H9 (cell line): ENCODE measurements around the gene TTC39B. TPM values are rescaled to one million over a fixed set of nuclear protein-coding genes. Genes with fewer than 3 reads are reported as not detected.

ENCODE experiments used
- DNase-seq: peaks from one replicate; pipeline ENCODE4 v3.0.0-alpha.2; 2017
- H2AFZ ChIP-seq: one replicate; pipeline ENCODE4 v1.6.1; 2013; ENCODE audit warnings: mild to moderate bottlenecking, low read length, control low read depth, moderate library complexity
- H2AK5ac ChIP-seq: 2 replicates; pipeline ENCODE4 v1.6.1; 2013; ENCODE audit warnings: low read length, control low read depth, mixed read lengths; ENCODE audit not compliant: insufficient read length
- H2BK120ac ChIP-seq: one replicate; pipeline ENCODE4 v1.6.1; 2013; ENCODE audit warnings: low read depth, mild to moderate bottlenecking, low read length, control low read depth, inconsistent platforms; ENCODE audit not compliant: poor library complexity, severe bottlenecking
- H2BK12ac ChIP-seq: 2 replicates; pipeline ENCODE4 v1.6.1; 2013; ENCODE audit warnings: low read length, control low read depth, mixed read lengths, low read depth; ENCODE audit not compliant: insufficient read length
- H2BK15ac ChIP-seq: 2 replicates; pipeline ENCODE4 v1.6.1; 2013; ENCODE audit warnings: low read depth, low read length, control low read depth
- H2BK20ac ChIP-seq: one replicate; pipeline ENCODE4 v1.6.1; 2013; ENCODE audit warnings: low read depth, mild to moderate bottlenecking, low read length, control low read depth, inconsistent platforms; ENCODE audit not compliant: poor library complexity, severe bottlenecking
- H2BK5ac ChIP-seq: 2 replicates; pipeline ENCODE4 v1.6.1; 2013; ENCODE audit warnings: low read length, control low read depth, mixed read lengths; ENCODE audit not compliant: insufficient read length
- H3K14ac ChIP-seq: 2 replicates; pipeline ENCODE4 v1.6.1; 2013; ENCODE audit warnings: low read length, control low read depth; ENCODE audit not compliant: insufficient read depth
- H3K18ac ChIP-seq: 2 replicates; pipeline ENCODE4 v1.6.1; 2013; ENCODE audit warnings: low read depth, mild to moderate bottlenecking, mixed read lengths, low read length, control low read depth; ENCODE audit not compliant: insufficient read length
- H3K23ac ChIP-seq: 2 replicates; pipeline ENCODE4 v1.6.1; 2013; ENCODE audit warnings: low read length, control low read depth, mixed read lengths, low read depth; ENCODE audit not compliant: insufficient read length
- H3K23me2 ChIP-seq: 2 replicates; pipeline ENCODE4 v1.6.1; 2013; ENCODE audit warnings: low read depth, mild to moderate bottlenecking, mixed read lengths, low read length, control low read depth; ENCODE audit not compliant: insufficient read length, poor library complexity, severe bottlenecking
- H3K27ac ChIP-seq: 2 replicates; pipeline ENCODE4 v1.5.1; 2013; ENCODE audit warnings: low read length, control low read depth, mixed read lengths, low read depth; ENCODE audit not compliant: insufficient read length
- H3K27me3 ChIP-seq: 2 replicates; pipeline ENCODE4 v1.6.1; 2013; ENCODE audit warnings: low read length, control low read depth, inconsistent platforms; ENCODE audit not compliant: insufficient read depth
- H3K4ac ChIP-seq: 2 replicates; pipeline ENCODE4 v1.6.1; 2013; ENCODE audit warnings: low read depth, mild to moderate bottlenecking, control low read depth, inconsistent platforms, low read length, moderate library complexity
- H3K4me1 ChIP-seq: 2 replicates; pipeline ENCODE4 v1.6.1; 2013; ENCODE audit warnings: low read length, control low read depth, inconsistent platforms; ENCODE audit not compliant: insufficient read depth
- H3K4me2 ChIP-seq: 2 replicates; pipeline ENCODE4 v1.6.1; 2013; ENCODE audit warnings: low read length, control low read depth, mixed read lengths; ENCODE audit not compliant: insufficient read length, insufficient read depth
- H3K56ac ChIP-seq: 2 replicates; pipeline ENCODE4 v1.6.1; 2013; ENCODE audit warnings: low read depth, mild to moderate bottlenecking, mixed read lengths, low read length, control low read depth; ENCODE audit not compliant: insufficient read length
- H3K79me1 ChIP-seq: 2 replicates; pipeline ENCODE4 v1.6.1; 2013; ENCODE audit warnings: low read depth, mild to moderate bottlenecking, moderate library complexity, low read length, control low read depth, inconsistent platforms; ENCODE audit not compliant: insufficient read depth, poor library complexity, severe bottlenecking
- H3K79me2 ChIP-seq: 2 replicates; pipeline ENCODE4 v1.6.1; 2013; ENCODE audit warnings: low read length, control low read depth, inconsistent platforms; ENCODE audit not compliant: insufficient read depth
- H3K9ac ChIP-seq: 2 replicates; pipeline ENCODE4 v1.6.1; 2013; ENCODE audit warnings: low read length, control low read depth, mixed read lengths; ENCODE audit not compliant: insufficient read length; ENCODE audit errors: extremely low read depth
- H3K9me3 ChIP-seq: one replicate; pipeline ENCODE4 v1.6.1; 2013; ENCODE audit warnings: low read depth, low read length, inconsistent platforms; ENCODE audit not compliant: control insufficient read depth
- H3T11ph ChIP-seq: one replicate; pipeline ENCODE4 v1.6.1; 2013; ENCODE audit warnings: mild to moderate bottlenecking, low read length, control low read depth, inconsistent platforms
- H4K20me1 ChIP-seq: one replicate; pipeline ENCODE4 v1.6.1; 2013; ENCODE audit not compliant: control insufficient read depth, insufficient read length, insufficient read depth
- H4K5ac ChIP-seq: 2 replicates; pipeline ENCODE4 v1.6.1; 2013; ENCODE audit warnings: low read depth, mild to moderate bottlenecking, mixed read lengths, low read length, control low read depth; ENCODE audit not compliant: insufficient read length
- H4K8ac ChIP-seq: replicated peaks from 2 replicates; pipeline ENCODE4 v1.6.1; 2013; ENCODE audit warnings: low read length, control low read depth, mixed read lengths, low read depth; ENCODE audit not compliant: insufficient read length
- H4K91ac ChIP-seq: 2 replicates; pipeline ENCODE4 v1.6.1; 2013; ENCODE audit warnings: low read depth, mild to moderate bottlenecking, moderate library complexity, mixed read lengths, low read length, control low read depth; ENCODE audit not compliant: insufficient read length
- H3K27ac Mint-ChIP-seq, 3 experiments: 2 replicates in 2 of 3; 3 replicates in 1 of 3; pipeline ENCODE4 v1.8.0; 2020 to 2021; ENCODE audit warnings: mixed read lengths in 3 of 3, mild to moderate bottlenecking in 1 of 3, moderate library complexity in 1 of 3
- H3K27me3 Mint-ChIP-seq: 2 replicates; pipeline ENCODE4 v1.8.0; 2021; ENCODE audit warnings: low read depth, mild to moderate bottlenecking, moderate library complexity, mixed read lengths
- H3K36me3 Mint-ChIP-seq, 3 experiments: 2 replicates in 2 of 3; 3 replicates in 1 of 3; pipeline ENCODE4 v1.8.0; 2020 to 2021; ENCODE audit warnings: low read depth in 3 of 3, mixed read lengths in 3 of 3; ENCODE audit not compliant: insufficient read depth in 1 of 3
- H3K4me1 Mint-ChIP-seq, 2 experiments: 2 replicates each; pipeline ENCODE4 v1.8.0; 2020; ENCODE audit warnings: mixed read lengths in 2 of 2
- H3K4me3 Mint-ChIP-seq, 2 experiments: 2 replicates in 1 of 2; 3 replicates in 1 of 2; pipeline ENCODE4 v1.8.0; 2020 to 2021; ENCODE audit warnings: mild to moderate bottlenecking in 2 of 2, mixed read lengths in 2 of 2, moderate library complexity in 1 of 2
- H3K9me3 Mint-ChIP-seq, 2 experiments: 2 replicates in 1 of 2; 3 replicates in 1 of 2; pipeline ENCODE4 v1.8.0; 2020; ENCODE audit warnings: mild to moderate bottlenecking in 2 of 2, mixed read lengths in 2 of 2, moderate library complexity in 1 of 2
- WGBS: extraction: QIAGEN DNeasy Blood & Tissue Kit; methylation state at CpG from one replicate; pipeline ENCODE4 v1.1.7; 2013; ENCODE audit warnings: missing lambda C conversion rate, low lambda C conversion rate, mixed read lengths; ENCODE audit not compliant: insufficient read length; ENCODE audit errors: extremely low coverage; 5-methylcytosine and 5-hydroxymethylcytosine counted together
- total RNA-seq: library from RNA; stranded (reverse); gene quantifications from 2 replicates; pipeline ENCODE4 v1.2.1, GENCODE V29; 2021
- TF ChIP-seq, protein P1 (sequence below): fragments of 200-600 bp; sonication (generic); conservative IDR thresholded peaks from 3 replicates; pipeline ENCODE4 v1.8.0; 2021; ENCODE audit warnings: antibody characterized with exemption, mild to moderate bottlenecking

Gene TTC39B
- total RNA-seq, 1 experiment from 2014 or later = 8.2 TPM

- H3K4me1 Mint-ChIP-seq = peaks cover 32 to 35% of the 10 kb centered on the region in 2 experiments
- Histone ChIP-seq H4K8ac (no peak overlapping the region), H3K18ac (no peak overlapping the region), H2BK20ac (no peak overlapping the region), H3K27me3 (no peaks in the 10 kb centered on the region), H3K23ac (no peak overlapping the region), H3K14ac (no peak overlapping the region), H3T11ph (no peak overlapping the region), H4K5ac (no peak overlapping the region), H3K4me2 (no peak overlapping the region), H2BK120ac (no peak overlapping the region), H2BK15ac (no peak overlapping the region), H2BK5ac (no peak overlapping the region), H3K79me1 (no peaks in the 10 kb centered on the region), H4K91ac (no peak overlapping the region), H2BK12ac (no peak overlapping the region), H2AFZ (no peak overlapping the region), H3K56ac (no peak overlapping the region), H3K79me2 (no peaks in the 10 kb centered on the region), H4K20me1 (no peaks in the 10 kb centered on the region), H2AK5ac (no peak overlapping the region), H3K9ac (no peak overlapping the region), H3K23me2 (no peaks in the 10 kb centered on the region), H3K27ac (no peak overlapping the region), H3K4me1 (peaks cover 2% of the 10 kb centered on the region; the same call in 1 of the 2 replicates), H3K9me3 (no peaks in the 10 kb centered on the region), H3K4ac (no peak overlapping the region)
- no CpG with 5 or more reads among the region's 3 CpGs for WGBS
- H3K9me3 Mint-ChIP-seq = peaks cover 8 to 20% of the 10 kb centered on the region in 2 experiments; a peak in 4 of 5 replicates
- peak overlapping the region; percentile 22 to 97 (median 91); a peak in 5 of 7 replicates for H3K27ac Mint-ChIP-seq
- H3K27me3 Mint-ChIP-seq = peaks cover 8% of the 10 kb centered on the region
- TF ChIP-seq, protein P1, sequence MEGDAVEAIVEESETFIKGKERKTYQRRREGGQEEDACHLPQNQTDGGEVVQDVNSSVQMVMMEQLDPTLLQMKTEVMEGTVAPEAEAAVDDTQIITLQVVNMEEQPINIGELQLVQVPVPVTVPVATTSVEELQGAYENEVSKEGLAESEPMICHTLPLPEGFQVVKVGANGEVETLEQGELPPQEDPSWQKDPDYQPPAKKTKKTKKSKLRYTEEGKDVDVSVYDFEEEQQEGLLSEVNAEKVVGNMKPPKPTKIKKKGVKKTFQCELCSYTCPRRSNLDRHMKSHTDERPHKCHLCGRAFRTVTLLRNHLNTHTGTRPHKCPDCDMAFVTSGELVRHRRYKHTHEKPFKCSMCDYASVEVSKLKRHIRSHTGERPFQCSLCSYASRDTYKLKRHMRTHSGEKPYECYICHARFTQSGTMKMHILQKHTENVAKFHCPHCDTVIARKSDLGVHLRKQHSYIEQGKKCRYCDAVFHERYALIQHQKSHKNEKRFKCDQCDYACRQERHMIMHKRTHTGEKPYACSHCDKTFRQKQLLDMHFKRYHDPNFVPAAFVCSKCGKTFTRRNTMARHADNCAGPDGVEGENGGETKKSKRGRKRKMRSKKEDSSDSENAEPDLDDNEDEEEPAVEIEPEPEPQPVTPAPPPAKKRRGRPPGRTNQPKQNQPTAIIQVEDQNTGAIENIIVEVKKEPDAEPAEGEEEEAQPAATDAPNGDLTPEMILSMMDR = no peak; the same call in 2 of the 3 replicates
- 0 out of 5 replicates have a peak overlapping the region, but pooled peaks of 1 of the 2 experiments have one; percentile 33 for H3K4me3 Mint-ChIP-seq
- no peak for DNase-seq
- H3K36me3 Mint-ChIP-seq = peaks cover 3 to 11% (median 9%) of the 10 kb centered on the region in 3 experiments
Observed at GRCh38 chr9:15354713-15355112, 47.7 kb upstream of the TTC39B start.
